ENCODE measurements around the gene FAM163B. TPM values are rescaled to one million over a fixed set of nuclear protein-coding genes. Genes with fewer than 3 reads are reported as not detected.

The FAM163B gene
- total and polyA plus RNA-seq, 2 donors (not counting 1 experiment from before 2014, with no cell fraction given), result not detected

DNA sequence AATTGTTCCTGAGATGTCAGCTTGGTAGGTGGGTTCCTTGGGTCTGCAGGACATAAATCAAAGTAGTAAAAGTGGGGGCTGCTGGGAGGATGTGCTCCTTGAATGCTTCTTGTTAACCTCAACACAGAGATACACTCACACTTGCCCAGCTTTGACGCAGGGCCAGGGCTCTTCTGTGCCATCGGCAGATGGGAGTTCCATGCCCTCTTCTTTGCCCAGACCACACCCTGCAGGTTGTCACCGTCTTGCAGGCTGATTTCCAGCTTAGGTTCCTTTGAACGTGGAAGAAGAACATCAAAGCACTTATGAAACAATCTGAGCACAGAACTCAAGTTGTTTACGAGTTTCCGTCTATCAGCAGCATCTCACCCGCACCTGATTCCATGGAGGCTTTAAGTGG is 38.0 kb upstream of the FAM163B start:
- Histone ChIP-seq H4K20me1 (ENCODE audit: control insufficient read depth, extremely low read depth, insufficient read depth, low read length) (no peaks in the 10 kb centered on the region), H3K4me2 (ENCODE audit: extremely low read depth, insufficient read depth, low read length) (no peak overlapping the region), H3K36me3 (ENCODE audit: control insufficient read depth, insufficient read depth, low read length) (no peaks in the 10 kb centered on the region), H3K4me1 (ENCODE audit: control insufficient read depth, extremely low read depth, insufficient read depth, low read length) (no peaks in the 10 kb centered on the region), H3K9me3 (ENCODE audit: control insufficient read depth, insufficient read depth, low read depth, low read length) (no peaks in the 10 kb centered on the region), H3K27me3 (ENCODE audit: control insufficient read depth, insufficient read depth, low read length) (no peaks in the 10 kb centered on the region), H3K4me3 (replicated peaks in 1 of 4; ENCODE audit: control extremely low read depth in 1 of 4, insufficient read depth in 1 of 4, low read depth in 3 of 4, low read length in 4 of 4) (no peak overlapping the region), H3K79me2 (ENCODE audit: control insufficient read depth, insufficient read depth, low read length) (no peaks in the 10 kb centered on the region), H3K27ac (ENCODE audit: insufficient read depth, low read length) (no peak overlapping the region), H2AFZ (ENCODE audit: low read length) (no peak overlapping the region), H3K9ac (ENCODE audit: insufficient read depth, low read length) (no peak overlapping the region)
- no peak for DNase-seq (ENCODE audit: low read depth in 2 of 2)
- TF ChIP-seq EZH2 (IDR thresholded peaks at IDR 0.05; ENCODE audit: low read length, missing control alignments), result no peak
- TF ChIP-seq, protein P1, sequence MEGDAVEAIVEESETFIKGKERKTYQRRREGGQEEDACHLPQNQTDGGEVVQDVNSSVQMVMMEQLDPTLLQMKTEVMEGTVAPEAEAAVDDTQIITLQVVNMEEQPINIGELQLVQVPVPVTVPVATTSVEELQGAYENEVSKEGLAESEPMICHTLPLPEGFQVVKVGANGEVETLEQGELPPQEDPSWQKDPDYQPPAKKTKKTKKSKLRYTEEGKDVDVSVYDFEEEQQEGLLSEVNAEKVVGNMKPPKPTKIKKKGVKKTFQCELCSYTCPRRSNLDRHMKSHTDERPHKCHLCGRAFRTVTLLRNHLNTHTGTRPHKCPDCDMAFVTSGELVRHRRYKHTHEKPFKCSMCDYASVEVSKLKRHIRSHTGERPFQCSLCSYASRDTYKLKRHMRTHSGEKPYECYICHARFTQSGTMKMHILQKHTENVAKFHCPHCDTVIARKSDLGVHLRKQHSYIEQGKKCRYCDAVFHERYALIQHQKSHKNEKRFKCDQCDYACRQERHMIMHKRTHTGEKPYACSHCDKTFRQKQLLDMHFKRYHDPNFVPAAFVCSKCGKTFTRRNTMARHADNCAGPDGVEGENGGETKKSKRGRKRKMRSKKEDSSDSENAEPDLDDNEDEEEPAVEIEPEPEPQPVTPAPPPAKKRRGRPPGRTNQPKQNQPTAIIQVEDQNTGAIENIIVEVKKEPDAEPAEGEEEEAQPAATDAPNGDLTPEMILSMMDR (conservative IDR thresholded peaks at IDR 0.05 in 1 of 2, IDR thresholded peaks at IDR 0.05 in 1 of 2; ENCODE audit: low read depth in 1 of 2, low read length in 2 of 2), result no peak

DNA sequence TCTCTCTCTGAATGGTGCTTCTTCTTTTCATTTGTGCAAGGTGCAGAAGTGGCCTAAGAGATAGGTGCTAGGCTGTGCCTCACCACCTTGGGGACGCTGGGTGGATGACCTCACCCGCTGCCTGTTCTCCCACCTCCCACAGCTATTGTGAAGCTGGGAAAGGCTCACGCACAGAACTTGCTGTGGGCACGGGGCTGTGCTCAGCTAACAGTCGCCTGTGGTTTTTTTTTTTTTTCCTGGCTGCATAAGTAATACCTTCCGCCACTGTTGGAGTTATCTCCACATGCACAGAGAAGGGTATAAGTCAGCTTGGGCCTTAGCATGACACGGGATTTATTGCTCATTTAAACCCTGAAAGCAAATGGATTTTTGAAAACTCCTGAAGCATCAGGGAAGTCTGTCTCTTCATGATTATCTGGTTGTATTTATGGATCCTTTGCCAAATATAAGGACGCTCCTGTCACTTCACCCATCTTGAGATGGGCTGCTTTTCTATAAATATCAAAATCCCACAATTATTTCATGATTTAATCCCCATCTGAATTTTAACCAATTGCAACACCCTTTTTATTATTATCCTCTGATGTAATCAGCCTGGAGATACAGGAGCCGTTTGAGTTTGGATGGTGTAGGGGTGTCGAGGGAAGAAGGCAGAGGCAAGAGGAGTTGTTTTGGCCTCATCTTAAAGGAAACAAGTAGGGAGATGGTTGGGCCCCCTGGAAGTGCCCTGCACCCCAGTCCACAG is 36.0 kb upstream of the FAM163B start:
- Histone ChIP-seq H3K79me2 (ENCODE audit: control insufficient read depth, insufficient read depth, low read length) (no peaks in the 10 kb centered on the region), H3K9ac (ENCODE audit: insufficient read depth, low read length) (no peak overlapping the region), H3K9me3 (ENCODE audit: control insufficient read depth, insufficient read depth, low read depth, low read length) (no peaks in the 10 kb centered on the region), H4K20me1 (ENCODE audit: control insufficient read depth, extremely low read depth, insufficient read depth, low read length) (no peaks in the 10 kb centered on the region), H3K36me3 (ENCODE audit: control insufficient read depth, insufficient read depth, low read length) (no peaks in the 10 kb centered on the region), H3K27me3 (ENCODE audit: control insufficient read depth, insufficient read depth, low read length) (no peaks in the 10 kb centered on the region), H2AFZ (ENCODE audit: low read length) (no peak overlapping the region), H3K4me1 (ENCODE audit: control insufficient read depth, extremely low read depth, insufficient read depth, low read length) (no peaks in the 10 kb centered on the region), H3K4me2 (ENCODE audit: extremely low read depth, insufficient read depth, low read length) (no peak overlapping the region), H3K27ac (ENCODE audit: insufficient read depth, low read length) (no peak overlapping the region), H3K4me3 (replicated peaks in 1 of 4; ENCODE audit: control extremely low read depth in 1 of 4, insufficient read depth in 1 of 4, low read depth in 3 of 4, low read length in 4 of 4) (no peak overlapping the region)
- no peak for DNase-seq (ENCODE audit: low read depth in 2 of 2)
- TF ChIP-seq, protein P1 (conservative IDR thresholded peaks at IDR 0.05 in 1 of 2, IDR thresholded peaks at IDR 0.05 in 1 of 2; ENCODE audit: low read depth in 1 of 2, low read length in 2 of 2), result no peak
- no peak for TF ChIP-seq EZH2 (IDR thresholded peaks at IDR 0.05; ENCODE audit: low read length, missing control alignments)

DNA sequence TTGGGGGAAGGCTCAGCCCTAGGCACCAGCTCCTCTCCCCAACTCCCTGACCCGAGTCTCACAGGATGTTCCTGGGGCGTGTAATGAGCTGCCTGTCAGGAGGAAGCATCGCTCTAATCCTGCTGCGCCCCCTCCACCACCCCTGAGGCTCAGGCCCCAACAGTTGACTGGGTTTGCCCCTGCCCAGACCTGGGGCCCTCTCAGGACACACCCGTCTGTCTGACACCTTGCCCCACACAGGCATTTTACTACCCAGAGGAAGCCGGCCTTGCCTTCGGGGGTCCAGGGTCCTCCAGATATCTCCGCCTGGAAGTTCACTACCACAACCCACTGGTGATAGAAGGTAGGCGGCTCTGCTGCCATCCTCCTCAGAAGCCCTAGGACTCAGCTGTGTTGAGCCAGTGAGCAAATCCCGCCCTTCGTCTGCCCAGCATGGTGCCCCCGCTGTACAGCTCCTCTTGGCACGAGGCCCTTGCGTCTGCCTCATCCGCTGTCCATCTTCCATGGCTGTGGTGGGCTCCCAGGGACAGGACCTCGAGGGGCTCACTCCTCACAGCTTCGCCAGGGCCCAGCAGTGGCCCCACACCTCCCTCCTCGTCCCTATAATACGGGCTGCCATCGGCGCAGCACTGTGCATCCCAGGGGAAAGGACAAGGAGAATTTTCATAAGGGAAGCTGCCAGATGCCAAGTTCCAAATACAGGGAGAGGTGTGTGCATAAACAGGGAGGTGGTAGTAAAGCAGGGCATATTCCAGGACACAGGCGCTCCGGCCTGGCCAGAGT is 35.0 kb upstream of the FAM163B start:
- H3K9ac ChIP-seq (ENCODE audit: insufficient read depth, low read length), result no peak overlapping the region
- no peak overlapping the region for H3K27ac ChIP-seq (ENCODE audit: insufficient read depth, low read length)
- no peaks in the 10 kb centered on the region for H3K79me2 ChIP-seq (ENCODE audit: control insufficient read depth, insufficient read depth, low read length)
- no peak for TF ChIP-seq EZH2 (IDR thresholded peaks at IDR 0.05; ENCODE audit: low read length, missing control alignments)
- TF ChIP-seq, protein P1 (conservative IDR thresholded peaks at IDR 0.05 in 1 of 2, IDR thresholded peaks at IDR 0.05 in 1 of 2; ENCODE audit: low read depth in 1 of 2, low read length in 2 of 2), result no peak
- no peaks in the 10 kb centered on the region for H4K20me1 ChIP-seq (ENCODE audit: control insufficient read depth, extremely low read depth, insufficient read depth, low read length)
- no peaks in the 10 kb centered on the region for H3K27me3 ChIP-seq (ENCODE audit: control insufficient read depth, insufficient read depth, low read length)
- DNase-seq (ENCODE audit: low read depth in 2 of 2), result no peak
- no peak overlapping the region for H3K4me2 ChIP-seq (ENCODE audit: extremely low read depth, insufficient read depth, low read length)
- no peak overlapping the region for H3K4me3 ChIP-seq (replicated peaks in 1 of 4; ENCODE audit: control extremely low read depth in 1 of 4, insufficient read depth in 1 of 4, low read depth in 3 of 4, low read length in 4 of 4)
- no peak overlapping the region for H2AFZ ChIP-seq (ENCODE audit: low read length)
- H3K4me1 ChIP-seq (ENCODE audit: control insufficient read depth, extremely low read depth, insufficient read depth, low read length), result no peaks in the 10 kb centered on the region
- H3K36me3 ChIP-seq (ENCODE audit: control insufficient read depth, insufficient read depth, low read length), result no peaks in the 10 kb centered on the region
- no peaks in the 10 kb centered on the region for H3K9me3 ChIP-seq (ENCODE audit: control insufficient read depth, insufficient read depth, low read depth, low read length)
